GOT3 (cell line): ENCODE data around the gene MAGEA1.
"Not testable (repeated sequence)": the region's sequence is repeated elsewhere in the genome, so short reads cannot be mapped to it uniquely, and the experiment has no call there.

Source experiments
- DNase-seq: peaks from one replicate; lab custom pipeline; 2025; ENCODE audit warnings: mixed read lengths; lab: John Stamatoyannopoulos, UW

The MAGEA1 gene

GRCh38 chrX:153179131-153179530, at the start of gene MAGEA1:
Gene MAGEA1, plus strand, starts transcription at chrX:153179284. Its CDS starts 3,106 bp downstream, at chrX:153182390.
- no peak for DNase-seq

- DNase-seq, result not testable (repeated sequence)
Observed at GRCh38 chrX:153132924-153133323, 46.2 kb upstream of the MAGEA1 start.

GRCh38 chrX:153139074-153139473, 40.0 kb upstream of the MAGEA1 start:
- DNase-seq, result not testable (repeated sequence)

- DNase-seq, result not testable (repeated sequence)
Observed at GRCh38 chrX:153146288-153146687, 32.8 kb upstream of the MAGEA1 start.

GRCh38 chrX:153153516-153153915, 25.6 kb upstream of the MAGEA1 start:
- no peak for DNase-seq

GRCh38 chrX:153157450-153157849, 21.6 kb upstream of the MAGEA1 start:
- DNase-seq, result no peak

- no peak for DNase-seq
Observed at GRCh38 chrX:153158319-153158718, 20.8 kb upstream of the MAGEA1 start.

GRCh38 chrX:153161952-153162351, 17.1 kb upstream of the MAGEA1 start:
- DNase-seq, result no peak

GRCh38 chrX:153164733-153165132, 14.4 kb upstream of the MAGEA1 start:
- DNase-seq, result no peak

- DNase-seq, result not testable (repeated sequence)
Observed at GRCh38 chrX:153168423-153168822, 10.7 kb upstream of the MAGEA1 start.

GRCh38 chrX:153181822-153182221, 2.7 kb downstream of the MAGEA1 start:
- no peak for DNase-seq

GRCh38 chrX:153184787-153185186, 5.7 kb downstream of the MAGEA1 start:
- no peak for DNase-seq

GRCh38 chrX:153190381-153190780, 11.3 kb downstream of the MAGEA1 start:
- DNase-seq, result no peak

- DNase-seq, result no peak
Observed at GRCh38 chrX:153200462-153200861, 21.4 kb downstream of the MAGEA1 start.

GRCh38 chrX:153206425-153207046, 27.5 kb downstream of the MAGEA1 start:
- no peak for DNase-seq

- DNase-seq, result no peak
Observed at GRCh38 chrX:153209347-153209746, 30.3 kb downstream of the MAGEA1 start.

- DNase-seq, result no peak
Observed at GRCh38 chrX:153214934-153215333, 35.9 kb downstream of the MAGEA1 start.

- no peak for DNase-seq
Observed at GRCh38 chrX:153216926-153217325, 37.8 kb downstream of the MAGEA1 start.

- no peak for DNase-seq
Observed at GRCh38 chrX:153225438-153226098, 46.5 kb downstream of the MAGEA1 start.

GRCh38 chrX:153226344-153227185, 47.5 kb downstream of the MAGEA1 start:
- no peak for DNase-seq
